Measurements from ENCODE around the gene BANP. TPM values are rescaled to one million over a fixed set of nuclear protein-coding genes. Genes with fewer than 3 reads are reported as not detected.

Gene BANP
- total RNA-seq, 1 experiment from 2014 or later = 37.2 TPM

DNA sequence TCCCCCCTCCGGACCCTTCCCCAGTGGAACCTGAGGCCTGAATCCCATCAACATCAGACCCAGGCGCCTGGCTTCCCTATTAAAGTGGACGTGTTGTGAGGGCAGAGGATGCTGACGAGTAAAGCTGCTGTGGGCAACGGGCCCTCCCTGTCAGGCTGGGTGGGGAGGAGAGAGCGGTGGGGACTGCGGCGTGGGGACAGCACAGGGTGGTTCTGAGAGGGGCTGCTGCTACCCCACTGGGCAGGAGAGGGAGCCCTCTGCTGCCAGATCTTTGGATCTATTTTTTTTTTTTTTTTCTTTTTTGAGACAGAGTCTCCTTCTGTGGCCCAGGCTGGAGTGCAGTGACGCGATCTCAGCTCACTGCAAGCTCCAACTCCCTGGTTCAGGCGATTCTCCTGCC, 20.8 kb upstream of the BANP start:
- DNase-seq (ENCODE audit: low read depth, low spot score) (no peak), ATAC-seq (peak; percentile 76)
- no peaks in the 10 kb centered on the region for H3K36me3 ChIP-seq (ENCODE audit: control insufficient read depth in 1 of 2, insufficient read depth in 2 of 2, low read length in 2 of 2)
- no peak overlapping the region for H3K9ac ChIP-seq (ENCODE audit: low read length)
- CTCF ChIA-PET = interaction anchor here (0.6 kb wide), 1 partner anchor 153 kb away, joined by 3 read pairs; no protein-coding TSS in a partner anchor
- RAD21 ChIA-PET (ENCODE audit: low non-redundant PET in 1 of 2, low total read pairs in 2 of 2, uncharacterized antibody in 2 of 2, unreplicated experiment in 2 of 2) = no interaction called here
- H2AFZ ChIP-seq (ENCODE audit: low read depth, low read length, poor library complexity, severe bottlenecking) = no peak overlapping the region
- H3K9me3 ChIP-seq (ENCODE audit: control insufficient read depth in 1 of 2, insufficient read depth in 1 of 2, low read depth in 1 of 2, low read length in 2 of 2) = no peaks in the 10 kb centered on the region
- intact Hi-C loops (cut with micrococcal nuclease) = no loop called here
- H3K4me2 ChIP-seq (ENCODE audit: low read length) = no peak overlapping the region
- H3K27ac ChIP-seq (ENCODE audit: low read depth, low read length) = no peak overlapping the region
- TF ChIP-seq RAD21 (IDR thresholded peaks at IDR 0.05; ENCODE audit: low read depth) (peak; percentile 76), CBX3 (IDR thresholded peaks at IDR 0.05; ENCODE audit: low read depth) (no peak), CTCF (IDR thresholded peaks at IDR 0.05 in 2 of 3, conservative IDR thresholded peaks at IDR 0.05 in 1 of 3; ENCODE audit: borderline replicate concordance in 1 of 3, insufficient read depth in 1 of 3, low read depth in 2 of 3, low read length in 2 of 3) (peak; percentile 48 to 52 (median 51); a peak in 5 of 6 replicates)
- no peaks in the 10 kb centered on the region for H3K27me3 ChIP-seq (ENCODE audit: insufficient read depth, low read length)
- no TSS peak for BruUV-seq (replicated peaks)
- no peaks in the 10 kb centered on the region for H3K9me2 ChIP-seq (ENCODE audit: insufficient read depth)
- H3K79me2 ChIP-seq (ENCODE audit: insufficient read depth, low read length) = no peaks in the 10 kb centered on the region
- POLR2A ChIA-PET = no interaction called here
- H4K20me1 ChIP-seq (ENCODE audit: insufficient read depth) = no peaks in the 10 kb centered on the region
- H3K4me3 ChIP-seq (replicated peaks in 1 of 2; ENCODE audit: low read depth in 1 of 2, low read length in 2 of 2) = no peak overlapping the region
- H3K4me1 ChIP-seq (ENCODE audit: control insufficient read depth in 1 of 2, insufficient read depth in 2 of 2, low read length in 2 of 2) = peaks cover 0 to 4% of the 10 kb centered on the region in 2 experiments; a peak in 1 of 4 replicates

- ChIA-PET POLR2A (interaction anchor here (0.7 kb wide), 1 partner anchor 939 kb away, joined by 3 read pairs; no protein-coding TSS in a partner anchor), CTCF (no interaction called here), RAD21 (ENCODE audit: low non-redundant PET in 1 of 2, low total read pairs in 2 of 2, uncharacterized antibody in 2 of 2, unreplicated experiment in 2 of 2) (no interaction called here)
- H3K79me2 ChIP-seq (ENCODE audit: insufficient read depth, low read length) = no peaks in the 10 kb centered on the region
- peaks cover 0 to 4% of the 10 kb centered on the region in 2 experiments; a peak in 1 of 4 replicates for H3K4me1 ChIP-seq (ENCODE audit: control insufficient read depth in 1 of 2, insufficient read depth in 2 of 2, low read length in 2 of 2)
- H3K4me2 ChIP-seq (ENCODE audit: low read length) = no peak overlapping the region
- no peak overlapping the region for H3K9ac ChIP-seq (ENCODE audit: low read length)
- DNase-seq (ENCODE audit: low read depth, low spot score) (no peak), ATAC-seq (no peak)
- H2AFZ ChIP-seq (ENCODE audit: low read depth, low read length, poor library complexity, severe bottlenecking) = no peak overlapping the region
- intact Hi-C loops (cut with micrococcal nuclease) = no loop called here
- no peaks in the 10 kb centered on the region for H3K27me3 ChIP-seq (ENCODE audit: insufficient read depth, low read length)
- BruUV-seq (replicated peaks) = no TSS peak
- H3K9me3 ChIP-seq (ENCODE audit: control insufficient read depth in 1 of 2, insufficient read depth in 1 of 2, low read depth in 1 of 2, low read length in 2 of 2) = no peaks in the 10 kb centered on the region
- H3K9me2 ChIP-seq (ENCODE audit: insufficient read depth) = no peaks in the 10 kb centered on the region
- H3K36me3 ChIP-seq (ENCODE audit: control insufficient read depth in 1 of 2, insufficient read depth in 2 of 2, low read length in 2 of 2) = no peaks in the 10 kb centered on the region
- no peak overlapping the region for H3K27ac ChIP-seq (ENCODE audit: low read depth, low read length)
- no peaks in the 10 kb centered on the region for H4K20me1 ChIP-seq (ENCODE audit: insufficient read depth)
- H3K4me3 ChIP-seq (replicated peaks in 1 of 2; ENCODE audit: low read depth in 1 of 2, low read length in 2 of 2) = no peak overlapping the region
- TF ChIP-seq ATF3 (IDR thresholded peaks at IDR 0.05) (no peak), CTCF (IDR thresholded peaks at IDR 0.05 in 2 of 3, conservative IDR thresholded peaks at IDR 0.05 in 1 of 3; ENCODE audit: borderline replicate concordance in 1 of 3, insufficient read depth in 1 of 3, low read depth in 2 of 3, low read length in 2 of 3) (no peak), POLR2A (IDR thresholded peaks at IDR 0.05; ENCODE audit: borderline replicate concordance, extremely low read depth, insufficient read depth, insufficient read length) (no peak), EZH2 (IDR thresholded peaks at IDR 0.05) (no peak), ZNF274 (IDR thresholded peaks at IDR 0.05; ENCODE audit: low read depth, low read length) (no peak)
- TF ChIP-seq, protein P1, sequence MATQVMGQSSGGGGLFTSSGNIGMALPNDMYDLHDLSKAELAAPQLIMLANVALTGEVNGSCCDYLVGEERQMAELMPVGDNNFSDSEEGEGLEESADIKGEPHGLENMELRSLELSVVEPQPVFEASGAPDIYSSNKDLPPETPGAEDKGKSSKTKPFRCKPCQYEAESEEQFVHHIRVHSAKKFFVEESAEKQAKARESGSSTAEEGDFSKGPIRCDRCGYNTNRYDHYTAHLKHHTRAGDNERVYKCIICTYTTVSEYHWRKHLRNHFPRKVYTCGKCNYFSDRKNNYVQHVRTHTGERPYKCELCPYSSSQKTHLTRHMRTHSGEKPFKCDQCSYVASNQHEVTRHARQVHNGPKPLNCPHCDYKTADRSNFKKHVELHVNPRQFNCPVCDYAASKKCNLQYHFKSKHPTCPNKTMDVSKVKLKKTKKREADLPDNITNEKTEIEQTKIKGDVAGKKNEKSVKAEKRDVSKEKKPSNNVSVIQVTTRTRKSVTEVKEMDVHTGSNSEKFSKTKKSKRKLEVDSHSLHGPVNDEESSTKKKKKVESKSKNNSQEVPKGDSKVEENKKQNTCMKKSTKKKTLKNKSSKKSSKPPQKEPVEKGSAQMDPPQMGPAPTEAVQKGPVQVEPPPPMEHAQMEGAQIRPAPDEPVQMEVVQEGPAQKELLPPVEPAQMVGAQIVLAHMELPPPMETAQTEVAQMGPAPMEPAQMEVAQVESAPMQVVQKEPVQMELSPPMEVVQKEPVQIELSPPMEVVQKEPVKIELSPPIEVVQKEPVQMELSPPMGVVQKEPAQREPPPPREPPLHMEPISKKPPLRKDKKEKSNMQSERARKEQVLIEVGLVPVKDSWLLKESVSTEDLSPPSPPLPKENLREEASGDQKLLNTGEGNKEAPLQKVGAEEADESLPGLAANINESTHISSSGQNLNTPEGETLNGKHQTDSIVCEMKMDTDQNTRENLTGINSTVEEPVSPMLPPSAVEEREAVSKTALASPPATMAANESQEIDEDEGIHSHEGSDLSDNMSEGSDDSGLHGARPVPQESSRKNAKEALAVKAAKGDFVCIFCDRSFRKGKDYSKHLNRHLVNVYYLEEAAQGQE (IDR thresholded peaks at IDR 0.05; ENCODE audit: low read depth) = no peak
Measured at GRCh38 chr16:87931504-87931903, 19.7 kb upstream of the BANP start.

Measured in HCT116 (cell line).